Posterior vena cava (tissue), 2 donors: ENCODE measurements around the gene CCDC88C. TPM values are rescaled to one million over a fixed set of nuclear protein-coding genes. Genes with fewer than 3 reads are reported as not detected.
"Not testable (repeated sequence)": the region's sequence is repeated elsewhere in the genome, so short reads cannot be mapped to it uniquely, and the experiment has no call there.

Source experiments
- DNase-seq: peaks from one replicate; pipeline ENCODE4 v3.0.0-alpha.2; 2020; ENCODE audit warnings: low spot score
- intact Hi-C, 2 donors: fragments of 100-400 bp; cut with DNase I; formaldehyde crosslinking; loops; one replicate each; pipeline versions ENCODE4 v1.14.1 to v1.14.2; 2022 to 2023
- total RNA-seq, 2 donors: library from RNA; stranded (reverse); fragmentation: NEBNext Ultra II Directional; extraction: Animal tissue kit (Norgen Biotek cat#: 25700); gene quantifications; one replicate each; pipeline ENCODE4 v1.2.1, GENCODE V29; 2021
- donor health status: DM: yes; HTN: yes; CAD: no.
- donor health status: DM: yes; HTN: yes; CAD: no.

CCDC88C gene
- total RNA-seq, 2 donors from 2014 or later = 7.2 to 14.9 TPM

DNA sequence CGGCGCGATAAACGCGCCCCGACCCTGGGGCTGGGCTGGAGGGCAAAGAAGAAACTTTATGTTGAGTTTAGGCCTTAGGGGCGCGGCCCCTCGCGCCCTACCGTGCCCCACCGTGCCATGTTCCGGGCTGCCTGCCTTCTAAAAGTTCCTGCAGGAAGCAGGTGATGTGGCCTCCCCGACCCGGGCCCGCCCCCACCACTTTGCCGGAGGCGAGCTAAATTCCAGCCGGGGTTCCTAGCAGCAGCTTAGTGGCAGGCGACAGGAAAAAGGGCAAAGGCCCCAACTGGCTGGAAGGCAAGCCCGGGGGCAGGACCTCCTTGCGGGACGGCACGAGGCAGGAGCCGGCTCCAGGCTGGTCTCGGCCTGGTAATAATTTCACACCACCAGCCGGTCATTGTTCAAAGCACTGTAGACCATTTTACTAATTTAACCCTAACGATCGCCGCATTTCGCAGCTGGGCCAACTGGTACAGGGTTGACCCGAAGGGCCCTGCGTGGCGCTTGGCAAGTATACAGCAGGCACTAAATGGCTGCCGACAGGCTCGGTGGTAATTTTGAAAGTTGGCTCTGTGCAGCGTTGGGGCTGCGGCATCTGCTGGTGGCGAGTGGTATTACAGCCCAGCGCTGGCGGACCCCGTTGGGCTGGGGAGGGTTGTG lies 895 bp upstream of the CCDC88C start:
- intact Hi-C loops = loop anchor here (2.0 to 5.0 kb wide), 2 partner anchors 96 kb away; no protein-coding TSS in a partner anchor
- DNase-seq = peak; percentile 89

DNA sequence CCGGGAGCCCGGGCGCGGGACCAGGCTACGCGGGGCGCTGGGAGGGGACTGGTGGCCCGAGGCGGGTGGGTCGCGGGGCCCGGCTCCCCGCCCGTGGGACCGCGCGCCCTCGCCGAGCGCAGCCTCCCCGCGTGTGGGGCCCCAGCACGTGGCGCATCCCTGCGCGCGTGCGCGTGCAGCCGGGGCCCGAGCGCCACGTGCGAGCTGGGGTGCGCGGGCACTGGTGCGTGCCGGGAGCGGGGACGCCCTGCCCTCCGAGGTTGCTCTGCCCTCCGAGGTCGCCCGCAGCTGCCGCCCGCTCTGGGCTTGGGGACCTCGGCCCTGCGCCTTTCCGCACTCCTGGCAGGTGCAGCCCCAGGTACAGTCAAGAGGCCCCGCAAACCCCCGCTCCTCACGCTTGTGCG lies 365 bp upstream of the CCDC88C start:
- intact Hi-C loops = loop anchor here (2.0 to 5.0 kb wide), 2 partner anchors 95 to 96 kb away; no protein-coding TSS in a partner anchor
- DNase-seq = no peak

DNA sequence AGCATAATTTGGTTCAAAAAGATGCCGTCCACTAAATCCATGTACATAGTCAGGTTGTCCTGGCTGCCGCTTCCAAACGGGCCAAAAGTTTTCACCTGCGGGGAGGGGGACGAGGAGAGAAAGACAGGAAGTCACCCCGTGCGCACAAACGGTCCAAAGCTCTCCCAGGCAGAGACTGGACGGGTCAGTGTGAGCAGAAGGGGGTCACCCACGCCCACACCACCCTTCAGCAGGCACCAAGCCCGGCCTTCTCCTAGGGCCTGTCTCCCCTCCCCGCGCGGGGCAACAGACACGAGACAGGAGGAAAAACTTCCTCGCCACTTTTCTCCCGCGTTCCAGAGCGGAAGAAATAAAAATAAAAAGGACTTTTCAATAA lies 888 bp downstream of the CCDC88C start:
- intact Hi-C loops = loop anchor here in 1 of 2 donors (5.0 kb wide), 1 partner anchor 94 kb away; no protein-coding TSS in a partner anchor

DNA sequence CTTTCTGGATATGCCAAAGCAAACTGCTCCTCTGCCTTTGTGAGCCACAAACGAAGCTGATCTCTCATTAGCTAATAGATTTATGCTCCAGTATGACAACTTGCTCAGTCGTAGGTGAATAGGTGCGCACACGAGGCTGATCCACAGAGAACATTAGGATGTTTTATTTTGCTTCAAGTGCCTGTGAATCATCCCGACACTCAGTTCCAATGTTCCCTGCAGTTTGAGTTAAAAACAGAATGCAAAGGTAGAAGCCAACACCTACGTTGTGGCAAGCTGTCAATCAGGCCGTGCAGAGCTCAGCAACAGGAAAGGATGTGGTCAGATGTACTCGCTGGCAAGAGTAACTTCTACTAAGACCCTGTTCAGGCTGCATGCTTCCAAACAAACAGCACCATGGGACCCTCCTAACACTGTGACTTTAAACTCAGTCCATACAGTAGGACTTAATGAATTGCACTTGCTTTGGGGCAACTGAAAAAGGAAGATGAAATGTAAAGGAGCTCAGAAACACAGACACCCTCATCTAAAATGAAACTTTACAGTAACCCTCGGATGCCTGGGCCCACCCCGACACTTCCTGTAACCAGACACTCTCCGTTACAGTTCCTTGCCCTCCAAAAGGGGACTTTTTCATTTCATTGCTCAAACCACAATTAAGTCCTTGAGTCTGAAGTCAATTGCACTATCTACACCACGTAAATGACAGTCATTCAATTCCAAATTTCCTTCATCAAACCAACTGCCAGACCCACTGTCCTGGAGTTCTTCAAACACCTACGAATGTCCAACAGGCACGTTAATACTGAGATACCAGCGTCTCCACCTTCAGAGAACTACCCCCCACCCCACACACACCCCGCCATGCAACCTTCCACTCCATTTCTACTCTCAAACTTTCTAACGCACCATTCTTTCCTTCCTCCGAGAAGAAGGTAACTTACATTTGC lies 1.6 kb downstream of the CCDC88C start:
- no peak for DNase-seq
- intact Hi-C loops = loop anchor here in 1 of 2 donors (5.0 kb wide), 1 partner anchor 94 kb away; no protein-coding TSS in a partner anchor

More for the DNA sequence above, 888 bp downstream of the CCDC88C start:
- no peak for DNase-seq

DNA sequence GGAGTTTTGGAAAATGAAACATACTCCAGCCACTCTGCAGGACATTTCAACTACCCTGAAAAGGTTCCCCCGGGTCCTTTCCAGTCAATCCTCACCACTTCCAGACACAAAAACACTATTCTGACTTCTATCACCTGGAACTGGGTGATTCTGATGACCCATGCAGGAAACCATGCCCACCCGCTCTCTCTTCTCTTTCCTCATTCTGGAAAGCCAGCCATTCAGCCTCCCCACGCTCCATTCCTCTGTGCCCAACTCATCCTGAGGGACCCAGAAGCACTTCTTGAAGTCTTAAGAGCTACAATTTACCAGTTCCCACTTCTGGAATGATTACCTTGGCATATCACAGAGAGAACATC lies 3.2 kb downstream of the CCDC88C start:
- intact Hi-C loops = no loop called here

DNA sequence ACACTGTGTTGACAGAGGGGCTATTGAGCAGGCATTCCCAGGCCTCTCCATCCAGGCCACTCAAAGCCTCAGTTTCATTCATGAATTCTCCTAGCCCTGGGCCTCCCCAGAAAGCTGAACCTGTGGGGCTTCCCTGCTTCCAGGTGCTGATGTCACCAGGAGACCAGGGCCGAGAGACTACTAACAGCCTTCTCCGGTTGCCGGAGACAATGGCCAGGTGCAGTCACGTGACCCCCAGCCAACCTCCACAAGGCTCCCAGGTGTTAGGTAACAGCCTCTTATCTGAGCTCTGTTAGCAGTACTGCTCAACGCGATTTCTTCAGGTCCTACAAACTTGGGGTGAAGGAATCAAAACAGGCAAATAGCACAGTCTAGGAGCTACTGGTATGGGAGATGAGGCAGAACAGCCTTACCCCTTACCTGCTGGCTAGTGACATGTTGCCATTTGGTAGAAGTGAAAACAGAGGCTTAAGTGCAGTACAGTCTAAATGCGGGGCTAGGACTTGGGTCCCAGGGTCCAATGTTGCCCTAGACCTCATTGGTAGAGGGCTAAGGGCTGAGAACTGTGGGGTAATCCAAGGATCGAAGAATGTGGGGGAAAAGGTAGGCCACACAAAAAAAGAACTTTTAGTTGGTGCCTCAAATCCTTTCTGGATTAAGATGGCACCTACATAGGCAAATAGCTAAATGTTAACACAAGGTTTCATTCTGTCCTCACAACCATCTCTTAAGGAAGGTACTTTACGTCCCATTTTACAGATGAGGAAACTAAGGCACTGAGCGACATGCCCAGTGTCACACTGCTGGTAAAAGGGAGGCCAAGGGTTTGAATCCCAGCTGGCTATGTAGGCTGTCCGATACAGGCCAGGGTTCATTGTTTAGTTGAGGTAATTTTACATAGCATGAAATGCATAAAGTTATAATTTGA lies 3.8 kb downstream of the CCDC88C start:
- no peak for DNase-seq
- intact Hi-C loops = no loop called here

More for the DNA sequence above, 3.2 kb downstream of the CCDC88C start:
- no peak for DNase-seq

DNA sequence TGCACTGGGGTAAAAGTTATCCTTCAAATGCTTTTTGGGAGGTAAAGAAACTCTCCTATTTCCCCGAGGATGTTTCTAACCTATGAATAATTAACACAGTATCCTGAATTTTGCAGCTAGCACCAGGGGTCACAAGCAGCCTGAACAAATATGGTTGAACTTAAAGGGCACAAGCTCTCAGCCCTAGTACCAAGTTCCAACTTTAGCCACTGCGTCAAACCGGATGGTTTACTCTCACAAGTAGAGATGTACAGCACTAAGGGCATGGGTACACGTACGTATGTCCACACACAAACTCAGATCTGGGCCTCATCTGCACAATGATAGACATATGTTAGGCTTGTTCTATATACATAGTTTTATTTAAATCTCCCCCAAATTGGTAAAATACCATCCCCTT lies 4.7 kb downstream of the CCDC88C start:
- intact Hi-C loops = no loop called here
- DNase-seq = no peak

DNA sequence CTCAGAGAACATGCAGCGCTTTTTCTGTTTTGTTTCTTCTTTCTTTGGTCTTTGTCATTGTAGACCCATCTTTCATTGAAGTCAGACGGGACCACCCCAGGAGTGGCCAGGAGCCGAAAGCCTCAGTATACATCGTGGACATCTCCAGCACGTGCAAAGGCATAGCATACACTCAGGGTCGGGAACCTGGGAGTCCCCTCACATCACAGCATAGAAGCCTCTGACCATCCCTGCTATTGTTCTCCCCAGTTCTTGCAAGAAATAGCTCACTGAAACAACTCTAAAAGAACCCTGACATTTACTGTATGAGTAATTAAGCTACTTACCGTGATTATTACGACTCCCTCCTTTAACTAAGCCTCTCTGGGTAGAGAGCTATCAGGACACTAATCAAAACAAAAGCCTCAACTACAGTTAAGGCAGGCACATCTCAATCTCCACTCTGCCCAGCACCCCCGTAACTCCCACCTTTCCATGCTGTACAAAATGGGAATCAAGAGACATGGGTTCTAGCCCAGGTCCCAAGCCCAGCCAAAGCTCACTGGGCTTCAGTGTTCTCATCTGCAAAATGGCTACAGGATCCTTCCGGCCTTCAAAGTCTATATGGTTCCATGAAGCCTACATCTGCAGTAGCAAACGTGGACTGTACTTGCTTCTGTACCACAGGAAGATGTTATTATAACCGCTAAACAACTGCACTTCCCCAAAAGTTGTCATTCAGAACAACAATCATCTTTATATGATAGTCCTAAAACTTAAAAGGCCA lies 6.7 kb downstream of the CCDC88C start:
- intact Hi-C loops = no loop called here
- DNase-seq = no peak

DNA sequence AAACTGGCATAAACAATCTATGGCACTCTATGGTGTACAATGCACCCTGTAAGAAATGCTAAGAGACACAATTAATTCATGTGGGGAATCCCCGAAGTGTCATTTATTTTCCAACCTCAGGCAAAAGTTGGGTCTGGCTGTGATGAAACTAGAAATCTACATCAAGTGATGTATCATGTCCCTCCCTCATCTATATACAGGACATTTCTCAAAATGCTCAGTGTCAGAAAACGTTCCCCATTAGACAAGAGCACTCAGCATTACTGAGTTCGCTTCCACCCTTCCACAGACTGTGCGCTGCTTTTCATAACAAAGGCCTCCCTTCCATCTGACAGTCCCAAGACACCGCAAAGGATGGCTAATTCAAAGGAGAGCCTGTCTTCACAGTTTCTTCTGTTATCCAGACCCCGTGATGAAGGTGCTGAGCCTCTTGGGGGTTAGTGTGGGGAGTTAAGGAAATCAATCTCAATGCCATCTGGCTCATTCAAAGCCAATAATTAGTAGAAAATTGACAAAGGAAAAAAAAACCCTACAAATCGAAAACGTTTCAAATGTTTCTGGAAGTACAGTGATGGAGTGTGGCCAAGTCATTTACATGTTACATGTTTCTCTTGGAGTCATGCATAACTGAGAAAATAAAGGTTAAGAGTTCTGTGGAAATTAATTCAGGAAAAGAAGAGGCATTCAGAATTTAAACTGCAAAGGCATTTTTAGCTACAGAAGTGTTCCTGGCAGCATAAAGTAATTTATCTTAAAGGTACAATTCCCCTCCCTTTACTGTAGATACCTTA lies 7.5 kb downstream of the CCDC88C start:
- no peak for DNase-seq
- intact Hi-C loops = no loop called here

DNA sequence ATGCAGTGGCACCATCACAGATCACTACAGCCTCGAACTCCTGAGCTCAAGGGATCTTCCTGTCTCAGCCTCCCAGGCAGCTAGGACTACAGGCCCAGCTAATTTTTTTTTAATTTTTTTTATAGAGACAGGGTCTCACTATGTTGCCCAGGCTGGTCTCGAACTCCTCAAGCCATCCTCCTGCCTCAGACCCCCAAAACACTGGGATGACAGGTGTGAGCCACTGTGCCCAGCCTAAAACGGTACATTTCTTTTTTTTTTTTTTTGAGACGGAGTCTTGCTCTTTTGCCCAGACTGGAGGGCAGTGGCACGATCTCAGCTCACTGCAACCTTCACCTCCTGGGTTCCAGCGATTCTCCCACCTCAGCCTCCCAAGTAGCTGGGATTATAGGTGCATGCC lies 8.4 kb downstream of the CCDC88C start:
- DNase-seq, intact Hi-C loops: not testable (repeated sequence)

DNA sequence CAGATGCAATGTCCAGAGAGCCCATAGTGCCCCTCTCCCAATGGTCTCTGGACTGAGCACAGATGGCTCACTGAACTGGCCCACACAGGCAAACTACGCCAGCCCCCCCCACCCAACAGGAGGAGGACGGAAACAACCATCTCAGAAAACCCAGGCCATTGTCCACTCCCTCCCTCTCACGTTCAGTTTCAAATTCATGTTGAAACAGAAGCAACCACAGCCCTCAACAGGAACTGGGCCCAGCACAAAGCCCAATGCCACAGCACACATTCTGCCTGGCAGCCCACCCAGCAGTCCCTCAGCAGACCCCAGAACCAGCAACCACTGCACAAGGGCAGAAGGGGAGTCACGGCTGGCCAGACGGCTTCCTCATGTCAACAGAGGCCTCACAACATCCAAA lies 10.6 kb downstream of the CCDC88C start:
- intact Hi-C loops = no loop called here
- no peak for DNase-seq

DNA sequence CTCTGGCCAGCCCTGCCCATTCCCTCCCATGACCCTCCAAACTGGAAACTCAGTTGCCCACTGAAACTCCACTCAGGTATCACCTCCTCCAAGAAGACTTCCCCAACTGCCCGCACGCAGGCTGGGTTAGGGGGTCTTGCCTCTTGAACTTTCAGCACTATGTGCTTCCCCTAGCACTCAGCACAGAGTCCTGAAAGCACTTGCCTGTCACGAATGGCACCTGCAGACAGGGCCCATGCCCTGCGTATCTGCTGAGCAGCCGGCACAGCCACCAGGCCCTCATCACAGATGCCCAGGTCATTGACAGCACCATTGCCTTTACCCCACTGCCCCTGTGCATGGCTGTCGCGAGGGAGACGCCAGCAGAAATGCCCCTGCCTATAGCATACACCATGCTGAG lies 11.2 kb downstream of the CCDC88C start:
- intact Hi-C loops = no loop called here
- no peak for DNase-seq

DNA sequence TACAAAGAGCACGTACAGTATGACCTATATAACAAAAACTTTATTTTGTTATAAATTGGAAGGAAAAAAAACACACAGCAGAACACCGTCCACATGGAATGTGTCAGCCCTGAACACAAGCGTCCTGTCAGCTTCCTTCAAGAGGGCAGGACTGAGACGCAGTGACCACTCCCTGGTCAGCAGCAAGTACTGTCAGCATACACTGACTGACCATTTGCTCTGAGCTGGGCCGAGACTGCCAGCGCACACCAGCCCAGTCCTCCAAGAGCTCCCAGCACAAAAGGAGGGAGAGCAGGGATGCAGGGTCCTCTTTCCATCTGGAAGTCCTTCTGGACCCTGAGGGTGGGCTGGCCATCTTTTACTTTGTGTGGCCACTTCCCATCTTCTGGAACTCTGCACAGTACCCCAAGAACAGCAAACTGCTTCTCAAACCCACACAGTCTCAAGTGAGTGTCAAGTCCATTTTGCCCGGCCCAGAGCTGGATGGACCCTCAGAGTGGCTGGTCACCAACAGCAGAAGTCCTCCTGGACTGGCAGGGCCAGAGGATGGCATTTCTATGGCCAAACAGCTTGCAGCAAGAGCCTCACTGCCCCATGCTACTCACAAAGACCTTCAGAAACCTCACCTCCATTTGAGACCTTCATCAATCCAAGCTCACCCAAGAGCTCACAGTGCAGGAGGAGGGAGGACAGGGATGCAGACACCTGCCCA lies 11.7 kb downstream of the CCDC88C start:
- intact Hi-C loops = no loop called here
- no peak for DNase-seq

DNA sequence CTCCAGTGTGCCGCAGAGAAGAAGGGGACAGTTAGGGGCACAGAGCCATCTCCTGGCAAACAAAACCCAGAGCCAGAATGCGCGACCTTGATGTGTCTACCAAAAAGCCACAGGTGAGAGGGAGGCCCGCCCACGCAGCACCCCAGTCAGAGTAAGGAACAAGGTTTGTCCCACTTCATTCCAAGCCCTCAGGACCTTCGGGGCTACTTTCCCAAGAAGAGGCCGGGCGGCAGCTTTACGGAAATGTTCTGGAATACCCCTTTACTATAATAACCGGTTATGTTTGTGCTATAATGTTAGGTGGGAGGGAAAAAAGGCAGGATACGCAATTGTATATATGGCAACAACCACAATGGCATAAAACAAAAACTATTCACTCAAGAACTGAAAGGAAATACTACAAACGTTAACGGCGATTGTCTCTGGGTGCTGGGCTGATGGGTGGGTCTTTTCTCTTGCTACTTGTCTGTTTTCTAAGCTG lies 12.3 kb downstream of the CCDC88C start:
- intact Hi-C loops = no loop called here
- no peak for DNase-seq

DNA sequence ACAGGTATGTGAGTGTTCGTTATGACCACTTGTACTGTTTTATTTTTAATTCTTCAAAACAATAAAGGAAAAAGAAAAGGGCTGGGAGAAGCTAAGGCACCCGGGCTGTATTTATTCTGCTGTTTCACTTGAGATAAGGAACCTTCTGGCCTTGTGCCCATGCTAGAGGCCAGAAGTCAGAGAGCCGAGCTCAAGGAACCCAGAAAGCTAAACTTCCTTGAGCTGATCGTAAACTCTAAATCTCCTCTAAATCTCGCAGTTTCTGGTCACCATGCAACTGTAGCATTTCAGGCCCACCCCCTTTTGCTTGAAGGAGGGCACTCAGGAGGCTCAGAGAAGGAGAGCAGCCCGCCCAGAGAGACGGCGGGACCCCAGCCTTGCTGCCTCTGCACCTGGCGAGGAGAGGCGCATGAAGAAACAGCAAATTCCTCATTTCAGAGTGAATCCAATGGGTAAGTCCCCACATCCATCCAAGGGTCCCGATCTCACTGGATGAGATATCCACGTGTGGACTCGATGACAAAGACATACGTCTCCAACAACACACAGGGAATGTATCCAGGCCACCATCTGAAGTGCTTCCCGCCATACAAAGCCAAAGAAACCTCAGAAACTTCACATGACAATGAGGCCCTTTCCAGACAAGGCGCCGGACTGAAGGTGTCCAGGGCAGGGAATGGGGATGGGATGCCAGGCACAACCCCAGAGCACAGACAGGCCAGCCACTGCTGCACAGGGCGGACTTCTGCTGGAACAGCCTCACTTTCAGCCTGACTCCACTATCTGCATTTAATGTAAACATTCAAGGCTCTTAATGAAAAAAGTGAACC lies 14.6 kb downstream of the CCDC88C start:
- no peak for DNase-seq
- intact Hi-C loops = no loop called here

DNA sequence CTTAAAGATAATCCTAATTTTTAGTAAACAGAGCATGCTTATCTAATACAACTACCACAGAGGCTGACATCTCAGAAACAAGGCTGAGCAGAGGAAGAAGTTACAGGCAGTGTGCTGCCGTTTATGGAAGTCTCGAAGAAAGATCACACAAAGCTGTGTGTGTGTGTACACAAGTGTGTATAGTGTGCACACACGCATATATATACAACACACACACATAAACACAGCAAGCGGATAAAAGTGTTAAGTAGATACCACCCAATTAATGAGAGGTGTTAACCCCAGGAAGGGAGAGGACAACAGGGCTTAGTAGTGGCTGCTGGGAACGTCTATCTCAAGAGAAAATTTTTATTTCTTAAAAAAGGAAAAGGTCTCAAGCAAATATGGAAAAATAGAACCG lies 15.3 kb downstream of the CCDC88C start:
- intact Hi-C loops = no loop called here
- no peak for DNase-seq
